Measurements from ENCODE around the gene UNK.

DNA sequence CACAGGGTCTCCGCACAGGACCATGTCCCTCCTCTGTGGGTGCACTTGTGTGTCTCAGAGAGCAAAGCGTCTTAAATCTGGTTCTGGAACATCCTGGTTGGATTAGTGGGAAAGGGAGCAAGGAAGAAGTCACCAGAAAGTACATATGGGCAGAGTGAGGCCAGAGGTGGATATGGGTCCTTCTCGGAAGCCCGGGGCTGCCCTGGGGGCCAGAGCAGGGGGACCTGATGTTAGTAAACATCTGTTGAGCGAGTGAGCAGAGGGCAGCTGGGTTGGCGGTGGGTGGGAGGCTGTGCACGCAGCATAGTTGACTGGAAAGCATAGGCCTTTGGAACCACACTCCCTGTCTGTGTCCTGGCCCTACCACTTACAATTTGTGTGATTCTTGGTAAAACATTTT lies 36.9 kb downstream of the UNK start:
- TF ChIP-seq, protein P1, sequence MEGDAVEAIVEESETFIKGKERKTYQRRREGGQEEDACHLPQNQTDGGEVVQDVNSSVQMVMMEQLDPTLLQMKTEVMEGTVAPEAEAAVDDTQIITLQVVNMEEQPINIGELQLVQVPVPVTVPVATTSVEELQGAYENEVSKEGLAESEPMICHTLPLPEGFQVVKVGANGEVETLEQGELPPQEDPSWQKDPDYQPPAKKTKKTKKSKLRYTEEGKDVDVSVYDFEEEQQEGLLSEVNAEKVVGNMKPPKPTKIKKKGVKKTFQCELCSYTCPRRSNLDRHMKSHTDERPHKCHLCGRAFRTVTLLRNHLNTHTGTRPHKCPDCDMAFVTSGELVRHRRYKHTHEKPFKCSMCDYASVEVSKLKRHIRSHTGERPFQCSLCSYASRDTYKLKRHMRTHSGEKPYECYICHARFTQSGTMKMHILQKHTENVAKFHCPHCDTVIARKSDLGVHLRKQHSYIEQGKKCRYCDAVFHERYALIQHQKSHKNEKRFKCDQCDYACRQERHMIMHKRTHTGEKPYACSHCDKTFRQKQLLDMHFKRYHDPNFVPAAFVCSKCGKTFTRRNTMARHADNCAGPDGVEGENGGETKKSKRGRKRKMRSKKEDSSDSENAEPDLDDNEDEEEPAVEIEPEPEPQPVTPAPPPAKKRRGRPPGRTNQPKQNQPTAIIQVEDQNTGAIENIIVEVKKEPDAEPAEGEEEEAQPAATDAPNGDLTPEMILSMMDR (IDR thresholded peaks at IDR 0.05), result no peak
- TF ChIP-seq POLR2A (IDR thresholded peaks at IDR 0.05) (no peak), EP300 (IDR thresholded peaks at IDR 0.05) (no peak)
